Prostate gland (tissue), 2 donors: ENCODE data around the gene ARMH1.

Source experiments
- CTCF ChIP-seq, 4 experiments: fragments of 200-600 bp in 2 of 4; fragments of 450-650 bp in 2 of 4; sonication (generic) in 2 of 4; IDR thresholded peaks; 1 replicate in 3 of 4; 2 replicates in 1 of 4; pipeline ENCODE4 v1.5.1; 2016 to 2019; ENCODE audit warnings: antibody characterized with exemption in 4 of 4, mild to moderate bottlenecking in 2 of 4, moderate library complexity in 2 of 4
- POLR2A ChIP-seq: fragments of 450-650 bp; IDR thresholded peaks from one replicate; pipeline ENCODE4 v1.6.1; 2016; ENCODE audit warnings: antibody characterized with exemption, mild to moderate bottlenecking

GRCh38 chr1:44652445-44653106 is 21.9 kb upstream of the ARMH1 start:
- TF ChIP-seq POLR2A (no peak), CTCF (IDR thresholded peaks at IDR 0.05) (peak; percentile 86 to 94 (median 92))
